Tibial nerve (tissue), 4 donors: ENCODE measurements around the gene DRAM1. TPM values are rescaled to one million over a fixed set of nuclear protein-coding genes. Genes with fewer than 3 reads are reported as not detected.

Experiments
- DNase-seq, 2 donors: peaks; one replicate each; pipeline ENCODE4 v3.0.0-alpha.2; 2019; ENCODE audit warnings: low spot score in 2 of 2
- H3K27ac ChIP-seq, 4 donors: fragments of 200-600 bp; sonication (generic) in 3 of 4; one replicate each; pipeline ENCODE4 v1.5.1; 2017 to 2019; ENCODE audit warnings: mild to moderate bottlenecking in 1 of 4
- H3K27me3 ChIP-seq, 2 donors: fragments of 200-600 bp; sonication (generic) in 1 of 2; one replicate each; pipeline versions ENCODE4 v1.5.1 to v1.6.0; 2017 to 2019
- H3K36me3 ChIP-seq, 3 donors: fragments of 200-600 bp; sonication (generic); one replicate each; pipeline ENCODE4 v1.5.1; 2018 to 2019
- H3K4me1 ChIP-seq, 4 donors: fragments of 200-600 bp; sonication (generic) in 3 of 4; one replicate each; pipeline ENCODE4 v1.5.1; 2017 to 2019
- H3K4me3 ChIP-seq, 4 donors: fragments of 200-600 bp; sonication (generic) in 3 of 4; one replicate each; pipeline ENCODE4 v1.5.1; 2017 to 2019; ENCODE audit warnings: mild to moderate bottlenecking in 1 of 4, moderate library complexity in 1 of 4
- H3K9me3 ChIP-seq, 4 donors: fragments of 200-600 bp; sonication (generic) in 3 of 4; one replicate each; pipeline ENCODE4 v1.5.1; 2017 to 2019
- EP300 ChIP-seq, 2 donors: sonication (generic); formaldehyde crosslinking; IDR thresholded peaks; one replicate each; pipeline ENCODE4 v1.6.1; 2017; ENCODE audit warnings: antibody characterized with exemption in 2 of 2, mild to moderate bottlenecking in 1 of 2
- POLR2A ChIP-seq, 2 donors: fragments of 450-650 bp; IDR thresholded peaks; one replicate each; pipeline ENCODE4 v1.6.1; 2017; ENCODE audit warnings: antibody characterized with exemption in 2 of 2, mild to moderate bottlenecking in 2 of 2, moderate library complexity in 2 of 2
- WGBS, 2 donors: methylation state at CpG; one replicate each; pipeline ENCODE4 v1.1.5; 2018; 5-methylcytosine and 5-hydroxymethylcytosine counted together
- total RNA-seq, 4 donors: library from RNA; depleted of rRNA; stranded (reverse); fragments of >200 nt; gene quantifications; one replicate each; pipeline ENCODE4 v1.1.0, GENCODE V29; 2016
- TF ChIP-seq, protein P1 (sequence below), 5 experiments: fragments of 200-600 bp in 3 of 5; fragments of 450-650 bp in 2 of 5; sonication (generic) in 3 of 5; IDR thresholded peaks; one replicate each; pipeline ENCODE4 v1.5.1; 2016 to 2019; ENCODE audit warnings: antibody characterized with exemption in 5 of 5, mild to moderate bottlenecking in 3 of 5, moderate library complexity in 2 of 5

DRAM1 gene
- total RNA-seq, result 10 to 100 TPM; 14.4 to 23.1 (median 17.8) TPM

GRCh38 chr12:101876861-101877805 is at the start of gene DRAM1:
DRAM1 (plus strand) TSS chr12:101877580; CDS start chr12:101877790, 210 bp downstream.
- peak; percentile 38 to 94 for TF ChIP-seq EP300 (IDR thresholded peaks at IDR 0.05)
- peak; percentile 88 for TF ChIP-seq POLR2A (IDR thresholded peaks at IDR 0.05)
- TF ChIP-seq, protein P1, sequence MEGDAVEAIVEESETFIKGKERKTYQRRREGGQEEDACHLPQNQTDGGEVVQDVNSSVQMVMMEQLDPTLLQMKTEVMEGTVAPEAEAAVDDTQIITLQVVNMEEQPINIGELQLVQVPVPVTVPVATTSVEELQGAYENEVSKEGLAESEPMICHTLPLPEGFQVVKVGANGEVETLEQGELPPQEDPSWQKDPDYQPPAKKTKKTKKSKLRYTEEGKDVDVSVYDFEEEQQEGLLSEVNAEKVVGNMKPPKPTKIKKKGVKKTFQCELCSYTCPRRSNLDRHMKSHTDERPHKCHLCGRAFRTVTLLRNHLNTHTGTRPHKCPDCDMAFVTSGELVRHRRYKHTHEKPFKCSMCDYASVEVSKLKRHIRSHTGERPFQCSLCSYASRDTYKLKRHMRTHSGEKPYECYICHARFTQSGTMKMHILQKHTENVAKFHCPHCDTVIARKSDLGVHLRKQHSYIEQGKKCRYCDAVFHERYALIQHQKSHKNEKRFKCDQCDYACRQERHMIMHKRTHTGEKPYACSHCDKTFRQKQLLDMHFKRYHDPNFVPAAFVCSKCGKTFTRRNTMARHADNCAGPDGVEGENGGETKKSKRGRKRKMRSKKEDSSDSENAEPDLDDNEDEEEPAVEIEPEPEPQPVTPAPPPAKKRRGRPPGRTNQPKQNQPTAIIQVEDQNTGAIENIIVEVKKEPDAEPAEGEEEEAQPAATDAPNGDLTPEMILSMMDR (IDR thresholded peaks at IDR 0.05), result peak in 2 of 5 experiments; percentile 54
- DNase-seq, result peak; percentile 81 to 83

DNA sequence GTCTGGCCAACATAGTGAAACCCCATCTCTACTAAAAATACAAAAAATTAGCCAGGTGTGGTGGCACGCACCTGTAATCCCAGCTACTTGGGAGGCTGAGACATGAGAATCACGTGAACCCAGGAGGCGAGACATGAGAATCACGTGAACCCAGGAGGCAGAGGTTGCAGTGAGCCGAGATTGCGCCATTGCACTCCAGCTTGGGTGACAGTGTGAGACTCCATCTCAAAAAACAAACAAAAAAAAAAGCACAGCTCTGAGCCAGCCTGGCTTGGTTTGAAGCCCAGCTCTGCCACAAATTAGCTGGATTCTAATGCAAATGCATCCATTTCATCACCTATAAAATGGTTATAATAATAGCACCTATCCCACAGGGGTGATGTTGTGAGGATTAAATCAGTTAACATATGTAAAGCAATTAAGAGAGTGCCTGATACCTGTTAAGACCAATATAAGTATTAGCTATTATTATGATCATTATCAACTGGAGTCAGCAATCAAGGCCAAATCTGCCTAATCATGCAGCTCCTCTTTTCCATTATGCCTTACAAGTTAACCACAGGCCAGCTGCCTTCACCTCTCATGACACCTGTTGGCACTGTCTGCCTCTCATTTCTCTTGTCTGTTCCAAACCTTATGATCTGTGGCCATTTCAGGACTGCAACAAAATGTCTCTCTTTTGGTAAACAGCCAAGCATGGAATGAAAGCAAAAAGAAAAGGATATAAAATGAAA is 48.8 kb upstream of the DRAM1 start:
- peaks cover 0 to 46% (median 22%) of the 10 kb centered on the region in 4 donors for H3K4me1 ChIP-seq
- no peaks in the 10 kb centered on the region for H3K9me3 ChIP-seq
- 92 to 97% methylated on average over 6 of the region's 6 CpGs for WGBS, 2 donors
- H3K4me3 ChIP-seq, result peak overlapping the region in 1 of 4 donors; percentile 89
- DNase-seq, result no peak
- TF ChIP-seq EP300 (IDR thresholded peaks at IDR 0.05), result no peak
- H3K27me3 ChIP-seq, result no peaks in the 10 kb centered on the region
- no peaks in the 10 kb centered on the region for H3K36me3 ChIP-seq
- H3K27ac ChIP-seq, result no peak overlapping the region

More at GRCh38 chr12:101876861-101877805, at the start of gene DRAM1:
- no peaks in the 10 kb centered on the region for H3K36me3 ChIP-seq
- peaks cover 0 to 23% (median 10%) of the 10 kb centered on the region in 4 donors for H3K4me1 ChIP-seq
- H3K9me3 ChIP-seq, result no peaks in the 10 kb centered on the region
- no peaks in the 10 kb centered on the region for H3K27me3 ChIP-seq
- peak within 1 kb of the TSS; percentile 81 to 100 (median 93) for H3K27ac ChIP-seq
- WGBS, 2 donors, result 2 to 3% methylated on average over 30 to 36 of the region's 105 CpGs
- H3K4me3 ChIP-seq, result peak within 1 kb of the TSS; percentile 61 to 93 (median 72)

- Histone ChIP-seq H3K4me3 (peak overlapping the region; percentile 43 to 93 (median 82)), H3K4me1 (peaks cover 0 to 36% (median 17%) of the 10 kb centered on the region in 4 donors), H3K9me3 (no peaks in the 10 kb centered on the region), H3K36me3 (no peaks in the 10 kb centered on the region), H3K27ac (peak overlapping the region; percentile 38 to 90 (median 80)), H3K27me3 (no peaks in the 10 kb centered on the region)
- TF ChIP-seq EP300 (IDR thresholded peaks at IDR 0.05), result no peak
- TF ChIP-seq, protein P1 (IDR thresholded peaks at IDR 0.05), result no peak
- 9 to 10% methylated on average over 11 of the region's 11 CpGs for WGBS, 2 donors
- DNase-seq, result no peak
Observed at GRCh38 chr12:101829639-101830366, 47.6 kb upstream of the DRAM1 start.

DNA sequence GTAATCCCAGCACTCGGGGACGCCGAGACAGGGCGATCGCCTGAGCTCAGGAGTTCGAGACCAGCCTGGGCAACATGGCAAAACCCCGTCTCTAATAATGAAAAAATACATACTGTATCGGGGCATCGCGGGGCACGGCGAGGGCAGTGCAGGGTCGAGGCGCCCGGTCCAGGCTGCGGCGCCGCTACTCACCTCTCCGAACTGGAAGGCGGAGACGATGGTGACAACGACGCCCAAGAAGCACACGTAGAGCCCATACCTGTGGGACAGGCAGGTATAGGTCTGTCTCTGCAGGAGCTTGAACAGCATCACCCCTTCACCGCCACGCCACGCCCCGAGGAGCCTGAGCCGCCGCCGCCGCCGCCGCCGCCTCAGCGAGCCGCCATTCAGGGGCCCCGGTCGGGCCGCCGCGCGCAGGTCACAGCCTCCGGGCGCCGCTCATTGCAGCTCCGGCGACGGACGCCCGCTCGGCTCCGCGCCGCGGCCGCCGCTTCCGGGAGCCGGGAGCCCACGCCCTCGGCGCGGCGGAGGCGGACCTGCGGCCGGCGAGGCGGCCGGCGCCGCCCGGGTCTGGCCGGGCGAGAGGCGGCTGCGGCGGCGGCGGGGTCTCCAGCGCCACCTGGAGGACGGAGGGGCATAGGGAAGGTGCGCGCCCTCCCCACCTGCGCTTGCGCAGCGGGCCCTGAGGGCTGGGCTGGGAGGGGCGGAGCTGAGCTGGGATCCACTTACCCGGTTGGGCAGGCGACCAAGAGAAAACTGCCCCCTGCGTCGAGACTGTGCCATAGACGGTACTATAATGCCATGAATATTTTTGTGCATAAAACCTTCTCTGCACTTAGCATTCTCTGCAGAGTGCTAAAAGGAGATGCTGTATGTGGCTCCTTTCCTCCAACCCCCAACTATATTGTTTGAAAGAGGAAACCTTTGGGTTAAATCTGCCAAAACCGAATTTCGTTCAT is 46.7 kb upstream of the DRAM1 start, which contains the start of gene GNPTAB:
Gene GNPTAB (minus strand): TSS at position 593 of the 959 bp plus-strand sequence. CDS start 284 bp downstream, at position 309.
- H3K27ac ChIP-seq, result peak within 1 kb of the TSS; percentile 38 to 90 (median 80)
- H3K9me3 ChIP-seq, result no peaks in the 10 kb centered on the region
- TF ChIP-seq EP300 (IDR thresholded peaks at IDR 0.05) (no peak), POLR2A (IDR thresholded peaks at IDR 0.05) (peak; percentile 20 to 43)
- TF ChIP-seq, protein P1 (IDR thresholded peaks at IDR 0.05), result peak; percentile 74 to 96 (median 93)
- peak; percentile 73 to 80 for DNase-seq
- H3K27me3 ChIP-seq, result no peaks in the 10 kb centered on the region
- 0 to 1% methylated on average over 31 to 51 of the region's 96 CpGs for WGBS, 2 donors
- no peaks in the 10 kb centered on the region for H3K36me3 ChIP-seq
- peak within 1 kb of the TSS; percentile 43 to 93 (median 82) for H3K4me3 ChIP-seq
- peaks cover 0 to 31% (median 15%) of the 10 kb centered on the region in 4 donors for H3K4me1 ChIP-seq
